Measurements from ENCODE around the gene PRKACA. TPM values are rescaled to one million over a fixed set of nuclear protein-coding genes. Genes with fewer than 3 reads are reported as not detected.
"Not testable (repeated sequence)": the region's sequence is repeated elsewhere in the genome, so short reads cannot be mapped to it uniquely, and the experiment has no call there.

The PRKACA gene
- total RNA-seq, 1 experiment from 2014 or later: 93.7 TPM

- peak; percentile 86 for DNase-seq (ENCODE audit: low read depth)
Measured at GRCh38 chr19:14048443-14049153, 69.0 kb downstream of the PRKACA start.

GRCh38 chr19:14047866-14048265, 69.7 kb downstream of the PRKACA start:
- not testable (repeated sequence) for DNase-seq (ENCODE audit: low read depth)

DNA sequence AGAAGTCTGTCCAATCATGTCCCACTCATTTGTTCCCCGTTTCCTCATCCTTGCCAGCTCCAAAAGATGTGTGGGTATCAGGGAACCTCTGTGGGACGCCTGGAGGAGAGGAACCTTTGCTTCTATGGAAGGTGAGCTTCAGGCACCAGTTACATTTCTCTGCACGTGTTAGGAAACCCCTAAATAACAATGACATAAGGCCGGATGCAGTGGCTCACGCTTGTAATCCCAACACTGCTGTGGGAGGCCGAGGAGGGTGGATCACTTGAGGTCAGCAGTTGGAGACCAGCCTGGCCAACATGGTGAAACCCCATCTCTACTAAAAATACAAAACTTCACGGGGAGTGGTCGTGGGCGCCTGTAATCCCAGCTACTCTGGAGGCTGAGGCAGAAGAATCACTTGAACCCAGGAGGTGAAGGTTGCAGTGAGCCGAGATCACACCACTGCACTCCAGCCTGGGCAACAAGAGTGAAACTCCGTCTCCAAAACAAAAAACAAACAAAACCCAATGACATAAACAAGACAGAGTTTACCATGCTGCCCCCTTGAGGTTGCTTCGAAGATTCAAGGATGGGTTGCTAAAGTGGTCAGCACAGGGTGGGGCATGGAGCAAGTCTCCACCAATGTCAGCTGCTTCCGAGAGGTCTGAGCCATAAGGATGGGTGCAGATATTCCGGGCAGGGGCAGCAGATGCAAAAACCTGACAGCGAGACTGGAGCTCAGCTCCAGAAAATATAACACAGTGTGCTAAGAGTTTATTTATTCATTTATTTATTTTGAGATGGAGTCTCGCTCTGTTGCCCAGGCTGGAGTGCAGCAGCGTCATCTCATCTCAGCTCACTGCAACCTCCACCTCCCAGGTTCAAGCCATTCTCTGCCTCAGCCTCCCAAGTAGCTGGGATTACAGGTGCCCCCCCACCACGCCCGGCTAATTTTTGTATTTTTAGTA, 74.6 kb downstream of the PRKACA start:
- peak; percentile 81 for DNase-seq (ENCODE audit: low read depth)

Other genes starting within 250 kb of the PRKACA start
- not detected in 2 replicates for gene NANOS3, start 240.6 kb downstream of the PRKACA start, total RNA-seq (2014; rRNA removed; shearing (Covaris generic))
- 2.3 and 3.2 TPM in 2 replicates for gene BRME1, start 211.6 kb downstream of the PRKACA start, total RNA-seq (2014; rRNA removed; shearing (Covaris generic))
- 18.2 and 25.1 TPM in 2 replicates for gene CC2D1A, start 211.6 kb downstream of the PRKACA start, total RNA-seq (2014; rRNA removed; shearing (Covaris generic))
- gene PODNL1, start 179.3 kb downstream of the PRKACA start, total RNA-seq (2014; rRNA removed; shearing (Covaris generic)): 2.8 TPM in 1 of 2 replicates, not detected in the other
- gene DCAF15, start 165.3 kb downstream of the PRKACA start, total RNA-seq (2014; rRNA removed; shearing (Covaris generic)): 14.5 and 20.9 TPM in 2 replicates
- gene RFX1, start 111.4 kb downstream of the PRKACA start, total RNA-seq (2014; rRNA removed; shearing (Covaris generic)): 1.5 and 3.1 TPM in 2 replicates
- gene RLN3, start 89.6 kb downstream of the PRKACA start, total RNA-seq (2014; rRNA removed; shearing (Covaris generic)): not detected in 2 replicates
- 2.3 and 4.8 TPM in 2 replicates for gene IL27RA, start 86.0 kb downstream of the PRKACA start, total RNA-seq (2014; rRNA removed; shearing (Covaris generic))
- gene PALM3, start 55.7 kb downstream of the PRKACA start, total RNA-seq (2014; rRNA removed; shearing (Covaris generic)): 0.64 TPM in 1 of 2 replicates, not detected in the other
- gene MISP3, start 45.0 kb downstream of the PRKACA start, total RNA-seq (2014; rRNA removed; shearing (Covaris generic)): 2.2 TPM in 1 of 2 replicates, not detected in the other
- not detected in 2 replicates for gene C19orf67, start 32.0 kb downstream of the PRKACA start, total RNA-seq (2014; rRNA removed; shearing (Covaris generic))
- gene SAMD1, start 27.0 kb downstream of the PRKACA start, total RNA-seq (2014; rRNA removed; shearing (Covaris generic)): 10.5 and 43.2 TPM in 2 replicates
- gene ASF1B, start 18.8 kb upstream of the PRKACA start, total RNA-seq (2014; rRNA removed; shearing (Covaris generic)): 117 and 169 TPM in 2 replicates
- gene ADGRL1, start 88.4 kb upstream of the PRKACA start, total RNA-seq (2014; rRNA removed; shearing (Covaris generic)): 2.4 and 4.8 TPM in 2 replicates